Measurements from ENCODE around the gene RFWD3.

GRCh38 chr16:74592847-74593246, 73.8 kb downstream of the RFWD3 start:
- TF ChIP-seq CTCF (conservative IDR thresholded peaks at IDR 0.05 in 1 of 2, IDR thresholded peaks at IDR 0.05 in 1 of 2; ENCODE audit: low read depth in 1 of 2, low read length in 2 of 2) (no peak), EZH2 (IDR thresholded peaks at IDR 0.05; ENCODE audit: low read length, missing control alignments) (no peak)
